Mucosa of rectum (tissue), 2 donors: ENCODE results near the gene SHOC2.

Experiments
- H3K27ac ChIP-seq, 2 donors: one replicate each; pipeline ENCODE4 v1.7.0; 2013; ENCODE audit warnings: inconsistent platforms in 2 of 2, low read depth in 2 of 2, low read length in 2 of 2
- H3K27me3 ChIP-seq, 2 donors: one replicate each; pipeline ENCODE4 v1.7.0; 2013; ENCODE audit warnings: low read length in 2 of 2; ENCODE audit not compliant: control insufficient read depth in 2 of 2, insufficient read depth in 2 of 2
- H3K36me3 ChIP-seq, 2 donors: one replicate each; pipeline ENCODE4 v1.7.0; 2013; ENCODE audit warnings: low read length in 2 of 2; ENCODE audit not compliant: control insufficient read depth in 2 of 2, insufficient read depth in 2 of 2
- H3K4me1 ChIP-seq, 2 donors: one replicate each; pipeline ENCODE4 v1.7.0; 2013; ENCODE audit warnings: low read length in 2 of 2, mild to moderate bottlenecking in 1 of 2; ENCODE audit not compliant: control insufficient read depth in 2 of 2, insufficient read depth in 2 of 2
- H3K4me3 ChIP-seq, 2 donors: one replicate each; pipeline ENCODE4 v1.7.0; 2013; ENCODE audit warnings: low read length in 2 of 2
- H3K9ac ChIP-seq, 2 donors: one replicate each; pipeline ENCODE4 v1.7.0; 2013; ENCODE audit warnings: low read length in 2 of 2, low read depth in 1 of 2, mild to moderate bottlenecking in 1 of 2
- H3K9me3 ChIP-seq, 2 donors: one replicate each; pipeline ENCODE4 v1.7.0; 2013; ENCODE audit warnings: low read length in 2 of 2; ENCODE audit not compliant: control insufficient read depth in 2 of 2
- donor health status: healthy.
- donor health status: Normal muscosa, but diverticular disease.

The SHOC2 gene

DNA sequence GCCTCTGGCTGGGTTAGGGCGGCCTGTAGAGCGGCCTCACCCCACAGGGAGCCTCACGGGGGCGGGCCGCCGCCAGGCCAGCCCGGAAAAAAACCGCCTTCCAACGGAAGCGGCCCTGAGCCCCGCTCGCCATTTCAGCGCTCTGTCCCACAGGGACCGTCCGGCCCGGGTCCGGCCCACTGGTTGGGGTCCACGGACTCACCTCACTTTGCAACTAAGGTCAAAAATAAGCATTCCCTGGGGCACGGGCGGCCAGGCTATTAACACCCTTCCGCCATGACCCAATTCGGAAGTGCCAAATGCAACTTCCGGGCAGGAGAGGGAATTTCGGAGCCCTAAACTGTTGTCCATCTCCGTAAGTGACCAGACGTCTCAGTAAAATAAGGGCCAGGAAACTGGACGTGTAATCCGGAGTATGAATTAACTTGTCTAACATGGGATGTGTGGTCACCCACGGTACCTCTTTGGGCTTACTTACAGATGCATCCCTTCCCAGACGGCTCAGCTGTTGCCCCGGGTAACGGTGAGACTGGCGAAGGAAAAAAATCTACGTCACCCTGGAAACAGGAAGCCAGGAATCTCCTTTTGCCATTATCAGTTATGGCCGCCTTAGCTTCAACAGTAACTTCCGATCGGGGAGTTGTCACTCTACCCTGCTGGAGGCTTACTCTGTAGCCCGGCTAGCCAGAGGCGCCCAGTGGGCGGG, 608 bp upstream of the SHOC2 start, which contains the start of gene BBIP1:
Gene BBIP1, minus strand, starts transcription at position 538 of the 706 bp plus-strand sequence. CDS start 1,023 bp downstream, outside the sequence.
- Histone ChIP-seq H3K9ac (peak within 1 kb of the TSS; percentile 90 to 97), H3K4me3 (peak within 1 kb of the TSS; percentile 93 to 99), H3K27ac (peak within 1 kb of the TSS; percentile 98 to 99), H3K4me1 (peaks cover 12 to 21% of the 10 kb centered on the region in 2 donors), H3K36me3 (no peaks in the 10 kb centered on the region), H3K9me3 (no peaks in the 10 kb centered on the region), H3K27me3 (no peaks in the 10 kb centered on the region)

- Histone ChIP-seq H3K27me3 (no peaks in the 10 kb centered on the region), H3K9me3 (no peaks in the 10 kb centered on the region), H3K4me1 (peaks cover 17 to 25% of the 10 kb centered on the region in 2 donors), H3K36me3 (no peaks in the 10 kb centered on the region), H3K4me3 (peak overlapping the region; percentile 93 to 97), H3K9ac (peak overlapping the region; percentile 90 to 93), H3K27ac (peak overlapping the region; percentile 93 to 94)
These were observed 822 bp downstream of the SHOC2 start for GRCh38 chr10:110919971-110920881.

- Histone ChIP-seq H3K27ac (peak overlapping the region in 1 of 2 donors; percentile 6), H3K27me3 (no peaks in the 10 kb centered on the region), H3K4me3 (no peak overlapping the region), H3K36me3 (no peaks in the 10 kb centered on the region), H3K9ac (no peak overlapping the region), H3K9me3 (no peaks in the 10 kb centered on the region), H3K4me1 (peaks cover 10 to 17% of the 10 kb centered on the region in 2 donors)
These were observed 4.6 kb downstream of the SHOC2 start for GRCh38 chr10:110923856-110924493.

- no peaks in the 10 kb centered on the region for H3K36me3 ChIP-seq
- H3K9ac ChIP-seq: no peak overlapping the region
- no peak overlapping the region for H3K27ac ChIP-seq
- H3K4me1 ChIP-seq: peaks cover 12 to 15% of the 10 kb centered on the region in 2 donors
- H3K27me3 ChIP-seq: no peaks in the 10 kb centered on the region
- H3K9me3 ChIP-seq: no peaks in the 10 kb centered on the region
- no peak overlapping the region for H3K4me3 ChIP-seq
These were observed 8.1 kb downstream of the SHOC2 start for GRCh38 chr10:110927461-110927860.

DNA sequence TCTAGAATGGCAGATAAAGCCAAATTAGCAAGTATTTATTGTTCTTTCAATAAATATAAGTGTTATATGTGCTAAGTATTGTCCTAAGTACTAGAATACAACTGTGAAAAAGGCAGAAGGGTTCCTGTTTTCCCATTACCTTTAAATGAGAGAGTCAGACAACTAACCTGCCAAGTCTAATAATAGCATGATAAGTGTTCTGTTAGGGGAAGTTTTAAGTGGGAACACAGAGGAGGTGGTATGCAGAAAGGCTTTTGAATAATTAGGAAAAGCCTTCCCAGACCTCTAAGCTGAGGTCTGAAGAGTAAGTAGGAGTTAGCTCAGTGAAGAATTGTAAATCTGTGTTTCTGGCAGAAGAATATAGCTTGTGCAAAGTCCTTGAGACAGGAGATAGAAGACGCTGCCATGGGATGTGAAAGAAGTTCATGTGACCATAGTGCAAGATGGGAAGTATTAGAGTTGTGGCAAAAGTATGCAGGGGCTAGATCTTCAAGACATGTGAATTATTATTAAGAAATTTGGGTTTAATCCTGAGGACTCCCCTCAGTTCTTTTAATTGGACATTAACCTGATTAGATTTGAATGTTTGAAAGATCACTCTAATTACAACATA, 12.5 kb downstream of the SHOC2 start:
- Histone ChIP-seq H3K9me3 (no peaks in the 10 kb centered on the region), H3K4me3 (no peak overlapping the region), H3K27me3 (no peaks in the 10 kb centered on the region), H3K4me1 (peaks cover 3 to 5% of the 10 kb centered on the region in 2 donors), H3K36me3 (peaks cover 0 to under 1% of the 10 kb centered on the region in 2 donors), H3K9ac (no peak overlapping the region), H3K27ac (no peak overlapping the region)

DNA sequence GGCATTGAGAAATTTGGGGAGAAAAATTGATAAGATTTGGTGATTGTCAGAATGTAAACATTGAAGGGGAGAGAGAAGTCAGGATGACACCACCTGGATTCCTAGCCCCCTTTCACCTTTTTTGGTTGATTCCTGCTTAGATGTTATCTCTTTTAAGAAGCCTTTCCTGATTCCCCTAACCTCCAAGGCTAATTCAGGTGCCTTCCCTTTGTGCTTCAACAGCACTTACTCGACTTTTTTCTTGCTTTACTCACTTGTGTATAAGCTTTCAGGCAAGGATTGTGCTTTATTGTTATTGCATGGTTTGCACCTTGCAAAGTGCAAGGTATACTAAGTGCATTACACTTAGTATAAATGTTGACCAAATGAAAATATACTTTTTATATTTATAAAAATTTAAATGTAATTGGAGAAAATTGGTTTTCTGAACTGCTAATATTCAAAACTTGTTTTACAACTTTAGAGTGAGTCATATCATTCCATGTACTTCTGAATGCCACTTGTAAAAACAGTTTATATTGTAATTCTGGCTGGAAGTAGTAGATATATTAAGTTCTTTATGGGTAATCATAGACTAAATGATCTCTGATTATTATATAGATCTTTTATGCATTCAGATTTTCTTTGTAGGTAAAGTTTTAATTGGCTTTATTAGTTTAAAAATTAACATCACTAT, 13.2 kb downstream of the SHOC2 start:
- peaks cover 3 to 5% of the 10 kb centered on the region in 2 donors for H3K4me1 ChIP-seq

DNA sequence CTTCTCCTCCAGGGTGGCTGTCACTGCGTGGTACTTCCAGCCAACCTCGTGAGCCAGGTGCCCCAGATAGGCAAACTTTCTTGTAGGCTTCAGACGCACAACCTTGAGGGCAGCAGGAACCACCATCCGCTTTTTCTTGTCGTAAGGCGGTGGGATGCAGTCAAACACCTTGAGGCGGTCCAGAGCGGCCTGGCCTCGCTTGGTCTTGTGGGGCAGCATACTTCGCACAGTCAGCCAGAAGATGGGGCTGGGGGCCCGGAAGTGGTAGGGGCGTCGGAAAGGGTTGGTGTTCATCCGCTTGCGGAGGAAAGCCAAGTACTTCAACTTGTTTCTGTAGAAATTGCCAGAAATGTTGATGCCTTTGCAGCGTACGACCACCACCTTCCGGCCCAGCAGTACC, 17.4 kb downstream of the SHOC2 start:
- Histone ChIP-seq H3K27me3 (no peaks in the 10 kb centered on the region), H3K27ac (no peak overlapping the region), H3K9ac (no peak overlapping the region), H3K9me3 (no peaks in the 10 kb centered on the region), H3K4me3 (no peak overlapping the region), H3K4me1 (peaks cover 0 to 2% of the 10 kb centered on the region in 2 donors), H3K36me3 (peaks cover 3 to 4% of the 10 kb centered on the region in 2 donors)

More for the DNA sequence above, 13.2 kb downstream of the SHOC2 start:
- Histone ChIP-seq H3K4me3 (no peak overlapping the region), H3K36me3 (peaks cover 0 to 3% of the 10 kb centered on the region in 2 donors), H3K9ac (no peak overlapping the region), H3K9me3 (no peaks in the 10 kb centered on the region), H3K27me3 (no peaks in the 10 kb centered on the region), H3K27ac (no peak overlapping the region)

DNA sequence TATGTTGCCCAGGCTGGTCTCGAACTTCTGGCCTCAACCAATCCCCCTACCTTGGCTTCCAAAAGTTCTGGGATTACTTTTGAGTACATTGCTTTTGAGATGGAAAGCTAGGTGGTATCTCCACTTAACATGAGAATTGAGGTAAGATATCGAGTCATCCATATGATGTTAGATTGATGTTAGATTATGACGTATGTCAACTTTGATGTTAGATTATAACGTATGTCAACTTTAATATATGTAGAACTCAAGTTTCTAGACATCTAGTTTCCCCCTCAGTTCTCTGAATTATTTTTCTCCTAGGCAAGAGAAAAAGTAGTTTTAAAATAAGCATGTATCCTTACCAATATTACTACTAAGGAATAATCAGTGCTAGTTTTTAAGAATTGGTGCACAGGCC, 20.0 kb downstream of the SHOC2 start:
- Histone ChIP-seq H3K9ac (no peak overlapping the region), H3K4me1 (no peaks in the 10 kb centered on the region), H3K4me3 (no peak overlapping the region), H3K9me3 (no peaks in the 10 kb centered on the region), H3K36me3 (peaks cover 4 to 6% of the 10 kb centered on the region in 2 donors), H3K27ac (no peak overlapping the region), H3K27me3 (no peaks in the 10 kb centered on the region)

DNA sequence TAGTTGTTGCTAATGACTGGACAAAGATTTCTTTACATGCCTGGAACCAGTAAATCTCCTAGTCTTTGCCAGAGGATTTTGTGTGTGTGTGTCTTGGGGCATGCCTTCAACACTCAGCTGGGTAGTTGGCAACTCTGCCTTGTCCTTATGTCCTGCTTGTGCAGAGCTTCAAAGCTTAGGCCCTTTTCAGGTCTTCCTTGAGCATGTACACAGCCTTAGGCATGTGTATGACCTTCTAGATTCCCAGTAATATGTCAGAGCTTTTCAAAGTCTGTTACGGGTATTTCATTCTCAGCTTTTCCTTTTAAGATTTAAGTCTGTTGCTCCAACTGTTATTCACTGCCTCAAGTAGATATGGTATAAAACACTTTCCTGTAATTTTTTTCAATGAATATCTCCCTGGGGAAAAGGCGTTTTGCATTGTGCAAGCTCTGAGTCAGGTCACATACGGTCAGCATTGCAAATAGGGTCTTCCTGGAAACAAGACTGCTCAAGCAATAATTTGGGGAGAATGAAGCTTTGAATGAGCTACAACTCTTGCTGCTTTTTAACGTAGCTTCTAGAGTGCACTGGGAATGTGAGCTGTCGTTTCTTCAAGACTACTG, 25.5 kb downstream of the SHOC2 start:
- Histone ChIP-seq H3K27me3 (no peaks in the 10 kb centered on the region), H3K36me3 (peaks cover 4 to 7% of the 10 kb centered on the region in 2 donors), H3K27ac (no peak overlapping the region), H3K4me3 (no peak overlapping the region), H3K9ac (no peak overlapping the region), H3K9me3 (no peaks in the 10 kb centered on the region), H3K4me1 (no peaks in the 10 kb centered on the region)
